ENCODE measurements around the gene KIF3B.

KIF3B gene

DNA sequence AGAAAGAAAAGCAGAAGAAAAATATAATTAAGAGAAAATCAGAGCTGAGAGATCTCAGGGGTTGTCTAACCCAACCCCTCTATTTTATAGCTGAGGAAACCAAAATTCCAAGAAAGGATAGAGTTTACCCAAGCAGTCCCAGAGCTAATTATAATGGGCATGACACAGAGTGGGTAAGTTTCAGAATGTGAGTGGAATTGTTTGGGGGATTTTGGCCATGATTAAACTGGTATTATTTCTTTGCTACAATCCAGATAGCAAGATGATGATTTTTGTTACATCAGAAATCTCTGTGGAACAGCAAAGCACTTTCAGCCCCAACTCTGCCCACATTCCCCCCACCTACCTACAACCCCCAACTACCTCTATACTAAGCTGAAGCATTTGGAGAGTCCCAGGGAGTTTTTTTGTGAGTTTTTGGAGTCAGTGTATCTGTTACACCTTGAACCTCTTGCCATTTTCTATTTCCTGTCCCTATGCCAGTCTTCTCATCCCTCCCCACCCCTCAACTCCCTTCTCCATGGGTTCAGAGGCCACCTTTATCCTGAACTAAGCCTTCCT lies 45.0 kb upstream of the KIF3B start:
- TF ChIP-seq, protein P1, sequence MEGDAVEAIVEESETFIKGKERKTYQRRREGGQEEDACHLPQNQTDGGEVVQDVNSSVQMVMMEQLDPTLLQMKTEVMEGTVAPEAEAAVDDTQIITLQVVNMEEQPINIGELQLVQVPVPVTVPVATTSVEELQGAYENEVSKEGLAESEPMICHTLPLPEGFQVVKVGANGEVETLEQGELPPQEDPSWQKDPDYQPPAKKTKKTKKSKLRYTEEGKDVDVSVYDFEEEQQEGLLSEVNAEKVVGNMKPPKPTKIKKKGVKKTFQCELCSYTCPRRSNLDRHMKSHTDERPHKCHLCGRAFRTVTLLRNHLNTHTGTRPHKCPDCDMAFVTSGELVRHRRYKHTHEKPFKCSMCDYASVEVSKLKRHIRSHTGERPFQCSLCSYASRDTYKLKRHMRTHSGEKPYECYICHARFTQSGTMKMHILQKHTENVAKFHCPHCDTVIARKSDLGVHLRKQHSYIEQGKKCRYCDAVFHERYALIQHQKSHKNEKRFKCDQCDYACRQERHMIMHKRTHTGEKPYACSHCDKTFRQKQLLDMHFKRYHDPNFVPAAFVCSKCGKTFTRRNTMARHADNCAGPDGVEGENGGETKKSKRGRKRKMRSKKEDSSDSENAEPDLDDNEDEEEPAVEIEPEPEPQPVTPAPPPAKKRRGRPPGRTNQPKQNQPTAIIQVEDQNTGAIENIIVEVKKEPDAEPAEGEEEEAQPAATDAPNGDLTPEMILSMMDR (conservative IDR thresholded peaks at IDR 0.05): no peak
- H3K27ac ChIP-seq: no peak overlapping the region

DNA sequence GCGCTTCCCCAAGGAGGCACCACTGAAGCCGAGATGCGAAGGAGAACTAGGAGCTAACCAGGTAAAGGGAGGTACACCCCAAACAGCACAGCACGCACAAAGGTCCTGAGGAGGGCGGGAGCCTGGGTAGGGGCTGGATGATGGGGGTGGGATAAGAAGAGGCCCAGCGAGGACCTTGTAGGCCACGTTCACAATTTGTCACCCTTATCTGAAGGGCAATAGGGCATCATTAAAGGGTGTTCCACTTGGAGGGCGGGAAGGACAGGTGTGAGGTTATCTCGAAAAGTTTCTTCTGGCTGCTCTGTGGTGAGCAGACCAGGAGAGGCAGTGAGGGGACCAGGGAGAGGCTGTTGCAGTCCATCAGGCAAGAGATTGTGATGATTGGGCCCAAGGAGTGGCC lies 44.2 kb upstream of the KIF3B start:
- TF ChIP-seq, protein P1 (conservative IDR thresholded peaks at IDR 0.05): no peak
- no peak overlapping the region for H3K27ac ChIP-seq

DNA sequence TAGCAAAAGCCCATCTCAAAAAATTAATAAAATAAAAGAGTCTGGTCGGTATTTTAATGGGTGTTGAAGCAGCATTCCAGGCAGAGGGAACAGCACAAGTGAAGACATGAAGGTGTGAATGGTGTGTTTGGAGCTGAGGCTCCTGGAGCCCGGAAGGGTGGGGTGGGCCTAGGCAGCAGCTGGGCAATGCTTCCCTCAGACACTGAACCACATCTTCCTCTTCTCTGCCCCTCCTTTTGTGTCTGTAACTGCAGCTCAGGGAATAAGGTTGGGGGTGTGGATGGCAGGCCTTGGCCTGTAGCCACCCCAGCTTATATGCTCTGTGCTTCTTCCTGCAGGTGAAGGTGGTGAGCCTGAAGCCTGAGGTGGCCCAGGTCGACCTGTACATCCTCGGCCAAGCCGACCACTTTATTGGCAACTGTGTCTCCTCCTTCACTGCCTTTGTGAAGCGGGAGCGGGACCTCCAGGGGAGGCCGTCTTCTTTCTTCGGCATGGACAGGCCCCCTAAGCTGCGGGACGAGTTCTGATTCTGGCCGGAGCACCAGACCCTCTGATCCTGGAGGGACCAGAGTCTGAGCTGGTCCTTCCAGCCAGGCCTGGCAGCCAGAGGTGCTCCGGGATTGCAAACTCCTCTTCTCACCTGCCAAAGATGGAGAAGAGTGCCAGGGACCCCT lies 43.2 kb upstream of the KIF3B start:
- TF ChIP-seq, protein P1 (conservative IDR thresholded peaks at IDR 0.05): no peak
- no peak overlapping the region for H3K27ac ChIP-seq

DNA sequence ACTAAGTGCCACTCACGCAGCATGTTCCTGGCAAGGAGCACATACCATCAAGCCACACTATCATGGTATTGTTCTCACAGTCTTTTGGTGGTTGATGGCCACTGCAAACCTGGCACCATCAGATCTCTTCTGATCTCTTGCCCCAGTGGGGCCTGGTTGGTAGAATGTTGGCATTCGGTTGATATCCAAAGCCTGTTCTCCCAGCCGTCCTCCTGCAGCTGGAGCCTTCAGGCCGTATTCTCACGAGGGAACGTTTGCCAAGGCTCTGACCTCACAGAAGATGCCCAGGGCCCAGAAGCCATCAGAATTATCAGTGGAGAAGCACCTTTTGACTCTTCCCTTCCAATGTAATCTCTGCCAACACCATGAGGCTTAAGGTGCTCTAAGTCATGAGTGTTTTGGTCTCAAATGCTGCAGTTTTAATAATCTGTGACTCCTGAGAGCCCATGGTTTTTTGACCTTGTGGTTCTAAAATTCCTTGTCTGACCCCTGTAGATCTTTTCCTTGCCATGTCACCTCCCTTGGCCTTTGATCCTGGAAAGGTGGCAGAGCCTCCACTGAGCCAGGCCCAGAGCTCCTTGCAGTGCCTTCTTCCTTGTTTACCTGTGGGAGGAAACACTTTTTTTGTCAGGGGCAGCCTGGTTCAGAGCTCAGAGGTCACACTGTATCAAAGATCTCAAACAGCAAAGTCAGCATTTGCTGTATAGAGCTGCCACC lies 42.0 kb upstream of the KIF3B start:
- no peak overlapping the region; the same call in 1 of the 2 replicates for H3K27ac ChIP-seq
- TF ChIP-seq, protein P1 (conservative IDR thresholded peaks at IDR 0.05): no peak

DNA sequence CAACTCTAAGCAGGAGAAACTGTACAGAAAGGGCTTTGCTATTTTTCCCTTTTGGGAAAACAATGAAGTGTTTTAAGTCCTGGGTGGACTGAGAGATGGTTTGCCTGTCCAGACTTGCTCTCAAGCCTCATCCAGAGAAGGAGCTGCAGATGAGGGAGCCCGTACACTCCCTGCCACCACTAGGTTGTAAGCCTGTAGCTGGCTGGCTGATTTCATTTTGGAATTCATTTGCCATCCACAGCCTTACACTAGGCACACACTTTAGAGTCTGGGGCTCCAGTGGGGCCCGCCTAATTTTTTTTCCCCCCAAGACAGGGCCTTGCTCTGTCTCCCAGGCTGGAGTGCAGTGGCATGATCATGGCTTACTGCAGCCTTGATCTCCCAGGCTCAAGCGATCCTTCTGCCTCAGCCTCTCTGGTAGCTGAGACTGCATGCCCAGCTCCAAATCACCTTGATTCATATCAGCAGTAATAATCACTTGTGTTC lies 41.4 kb upstream of the KIF3B start:
- H3K27ac ChIP-seq: peak overlapping the region; percentile 4; the same call in 1 of the 2 replicates
- TF ChIP-seq, protein P1 (conservative IDR thresholded peaks at IDR 0.05): no peak

DNA sequence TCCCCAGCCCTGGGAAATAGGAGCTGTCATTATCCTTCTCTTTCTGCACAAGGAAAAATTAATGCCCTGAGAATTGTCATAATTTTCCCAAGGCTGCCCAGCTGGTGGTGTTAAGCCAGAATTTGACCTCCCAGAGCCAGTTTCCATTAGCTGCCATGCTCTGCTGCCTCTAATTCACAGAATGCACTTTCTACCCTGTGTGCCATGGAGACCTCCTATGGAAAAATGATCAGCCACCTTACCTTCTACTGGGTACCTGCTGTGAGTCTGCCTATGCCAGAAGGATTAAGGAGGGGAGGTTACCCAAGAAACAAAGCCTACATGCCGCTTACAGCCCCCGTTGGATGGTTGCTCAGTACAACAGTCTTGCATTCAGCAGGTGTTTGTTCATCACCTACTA lies 40.6 kb upstream of the KIF3B start:
- TF ChIP-seq, protein P1 (conservative IDR thresholded peaks at IDR 0.05): no peak
- no peak overlapping the region for H3K27ac ChIP-seq

DNA sequence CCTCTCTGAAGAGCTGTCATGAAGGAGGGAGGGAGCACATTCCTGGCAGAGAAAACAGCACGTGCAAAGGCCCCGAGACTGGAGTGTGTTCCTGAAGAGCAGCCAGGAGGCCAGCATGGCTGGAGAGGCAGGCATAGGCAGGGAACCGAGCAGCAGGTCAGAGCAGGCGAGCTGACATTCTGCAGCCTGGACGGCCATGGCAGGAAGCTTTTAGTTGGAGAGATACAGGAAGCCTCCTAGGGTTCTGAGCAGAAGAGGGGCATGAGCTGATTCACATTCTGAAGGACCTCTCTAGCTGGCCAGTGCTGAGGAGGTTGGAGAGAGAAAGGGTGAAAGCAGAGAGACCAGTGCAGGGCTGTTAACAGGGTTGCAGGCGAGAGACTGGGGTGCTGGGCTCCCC lies 40.0 kb upstream of the KIF3B start:
- no peak overlapping the region for H3K27ac ChIP-seq
- TF ChIP-seq, protein P1 (conservative IDR thresholded peaks at IDR 0.05): no peak
